Measurements from ENCODE around the gene SYNGR4. TPM values are rescaled to one million over a fixed set of nuclear protein-coding genes. Genes with fewer than 3 reads are reported as not detected.

Gene SYNGR4
- polyA plus RNA-seq, 1 donor (not counting 4 experiments of a cell fraction or from before 2014, with no cell fraction given), result not detected

GRCh38 chr19:48382286-48382685 lies 18.1 kb downstream of the SYNGR4 start:
- FAIRE-seq, result no peak
- Histone ChIP-seq H3K27ac (ENCODE audit: control insufficient read depth, insufficient read depth, low read length) (no peak overlapping the region), H4K20me1 (ENCODE audit: control insufficient read depth, extremely low read depth, insufficient read depth, low read length) (peaks cover 3% of the 10 kb centered on the region), H3K27me3 (ENCODE audit: control insufficient read depth, extremely low read depth, insufficient read depth, low read length) (no peaks in the 10 kb centered on the region), H3K79me2 (ENCODE audit: control insufficient read depth, insufficient read depth, low read length) (peaks cover 2% of the 10 kb centered on the region), H3K9ac (ENCODE audit: control insufficient read depth, extremely low read depth, insufficient read depth, low read length) (no peak overlapping the region), H3K4me3 (ENCODE audit: control insufficient read depth in 2 of 3, extremely low read depth in 1 of 3, insufficient read depth in 2 of 3, low read depth in 1 of 3, low read length in 3 of 3) (no peak overlapping the region), H3K9me1 (ENCODE audit: control insufficient read depth, extremely low read depth, insufficient read depth, low read length) (no peaks in the 10 kb centered on the region), H2AFZ (ENCODE audit: control insufficient read depth, low read length) (no peak overlapping the region), H3K4me2 (ENCODE audit: control insufficient read depth, extremely low read depth, insufficient read depth, low read depth, low read length) (no peak overlapping the region), H3K36me3 (ENCODE audit: control insufficient read depth in 2 of 2, extremely low read depth in 1 of 2, insufficient read depth in 2 of 2, low read length in 2 of 2) (peaks cover 26 to 36% of the 10 kb centered on the region in 2 experiments), H3K9me3 (ENCODE audit: control insufficient read depth, low read depth, low read length) (no peaks in the 10 kb centered on the region), H3K4me1 (ENCODE audit: control insufficient read depth, extremely low read depth, insufficient read depth, low read length) (no peaks in the 10 kb centered on the region)
- dilution Hi-C loops (cut with MboI; ENCODE audit: extremely low pct_ligation_motif_present, low sequenced_read_pairs), result no loop called here
- no peak for DNase-seq (ENCODE audit: low read depth, low spot score)
- TF ChIP-seq EZH2 (IDR thresholded peaks at IDR 0.05; ENCODE audit: low read length), result no peak
- no peak for TF ChIP-seq CTCF (optimal IDR thresholded peaks at IDR 0.05 in 1 of 3, IDR thresholded peaks at IDR 0.05 in 1 of 3, conservative IDR thresholded peaks at IDR 0.05 in 1 of 3; ENCODE audit: extremely low read depth in 1 of 3, insufficient read depth in 2 of 3, low read length in 3 of 3)

GRCh38 chr19:48385461-48386087 lies 21.4 kb downstream of the SYNGR4 start:
- H3K4me2 ChIP-seq (ENCODE audit: control insufficient read depth, extremely low read depth, insufficient read depth, low read depth, low read length), result no peak overlapping the region
- no peaks in the 10 kb centered on the region for H3K9me3 ChIP-seq (ENCODE audit: control insufficient read depth, low read depth, low read length)
- DNase-seq (ENCODE audit: low read depth, low spot score) (no peak), FAIRE-seq (no peak)
- H3K79me2 ChIP-seq (ENCODE audit: control insufficient read depth, insufficient read depth, low read length), result peaks cover 11% of the 10 kb centered on the region
- H2AFZ ChIP-seq (ENCODE audit: control insufficient read depth, low read length), result no peak overlapping the region
- no peaks in the 10 kb centered on the region for H3K27me3 ChIP-seq (ENCODE audit: control insufficient read depth, extremely low read depth, insufficient read depth, low read length)
- no peaks in the 10 kb centered on the region for H3K4me1 ChIP-seq (ENCODE audit: control insufficient read depth, extremely low read depth, insufficient read depth, low read length)
- no peak overlapping the region for H3K9ac ChIP-seq (ENCODE audit: control insufficient read depth, extremely low read depth, insufficient read depth, low read length)
- peaks cover 3% of the 10 kb centered on the region for H4K20me1 ChIP-seq (ENCODE audit: control insufficient read depth, extremely low read depth, insufficient read depth, low read length)
- no peak overlapping the region for H3K4me3 ChIP-seq (ENCODE audit: control insufficient read depth in 2 of 3, extremely low read depth in 1 of 3, insufficient read depth in 2 of 3, low read depth in 1 of 3, low read length in 3 of 3)
- dilution Hi-C loops (cut with MboI; ENCODE audit: extremely low pct_ligation_motif_present, low sequenced_read_pairs), result no loop called here
- H3K36me3 ChIP-seq (ENCODE audit: control insufficient read depth in 2 of 2, extremely low read depth in 1 of 2, insufficient read depth in 2 of 2, low read length in 2 of 2), result peaks cover 40 to 44% of the 10 kb centered on the region in 2 experiments
- H3K9me1 ChIP-seq (ENCODE audit: control insufficient read depth, extremely low read depth, insufficient read depth, low read length), result no peaks in the 10 kb centered on the region
- H3K27ac ChIP-seq (ENCODE audit: control insufficient read depth, insufficient read depth, low read length), result no peak overlapping the region
- no peak for TF ChIP-seq EZH2 (IDR thresholded peaks at IDR 0.05; ENCODE audit: low read length)
- no peak for TF ChIP-seq CTCF (optimal IDR thresholded peaks at IDR 0.05 in 1 of 3, IDR thresholded peaks at IDR 0.05 in 1 of 3, conservative IDR thresholded peaks at IDR 0.05 in 1 of 3; ENCODE audit: extremely low read depth in 1 of 3, insufficient read depth in 2 of 3, low read length in 3 of 3)

All from keratinocyte (primary cell).